Natural killer cell (primary cell): ENCODE measurements around the gene GJB2. TPM values are rescaled to one million over a fixed set of nuclear protein-coding genes. Genes with fewer than 3 reads are reported as not detected.

Experiments
- ATAC-seq, 3 donors: fragments of 150-1000 bp in 2 of 3; fragments of 200-7000 bp in 1 of 3; cut with Tn5 transposase; 1 replicate in 1 of 3; 2 replicates in 2 of 3; pipeline ENCODE4 v1.10.0; 2021; ENCODE audit warnings: mild to moderate bottlenecking in 2 of 3, moderate library complexity in 2 of 3
- DNase-seq, 2 donors: peaks; one replicate each; pipeline versions ENCODE4 v3.0.0 to v3.0.0-alpha.2; 2013 to 2021; ENCODE audit warnings: mixed read lengths in 1 of 2
- H3K27ac ChIP-seq: one replicate; pipeline ENCODE4 v1.5.1; 2013; ENCODE audit warnings: mild to moderate bottlenecking, low read length
- H3K27me3 ChIP-seq: one replicate; pipeline ENCODE4 v1.6.1; 2013; ENCODE audit warnings: low read length; ENCODE audit not compliant: control insufficient read depth, insufficient read depth
- H3K36me3 ChIP-seq: one replicate; pipeline ENCODE4 v1.6.1; 2013; ENCODE audit warnings: low read length; ENCODE audit not compliant: control insufficient read depth, insufficient read depth
- H3K4me1 ChIP-seq: one replicate; pipeline ENCODE4 v1.6.1; 2013; ENCODE audit warnings: low read length; ENCODE audit not compliant: control insufficient read depth, insufficient read depth
- H3K4me3 ChIP-seq: one replicate; pipeline ENCODE4 v1.5.1; 2013; ENCODE audit warnings: low read length
- H3K9me3 ChIP-seq: one replicate; pipeline ENCODE4 v1.6.1; 2013; ENCODE audit warnings: low read length; ENCODE audit not compliant: control insufficient read depth, insufficient read depth
- H3K27ac Mint-ChIP-seq, 2 donors: one replicate each; pipeline ENCODE4 v1.8.0; 2022; ENCODE audit warnings: mild to moderate bottlenecking in 2 of 2, mixed read lengths in 2 of 2, moderate library complexity in 1 of 2
- H3K27me3 Mint-ChIP-seq, 2 donors: one replicate each; pipeline ENCODE4 v1.8.0; 2022; ENCODE audit warnings: low read depth in 2 of 2, mixed read lengths in 2 of 2
- H3K36me3 Mint-ChIP-seq: one replicate; pipeline ENCODE4 v1.8.0; 2022; ENCODE audit warnings: mixed read lengths
- H3K4me1 Mint-ChIP-seq, 2 donors: one replicate each; pipeline ENCODE4 v1.8.0; 2022; ENCODE audit warnings: mixed read lengths in 2 of 2
- H3K4me3 Mint-ChIP-seq: one replicate; pipeline ENCODE4 v1.8.0; 2022; ENCODE audit warnings: mild to moderate bottlenecking, moderate library complexity, mixed read lengths
- H3K9me3 Mint-ChIP-seq, 2 donors: one replicate each; pipeline ENCODE4 v1.8.0; 2022; ENCODE audit warnings: mixed read lengths in 2 of 2
- WGBS: methylation state at CpG from one replicate; pipeline ENCODE4 v1.1.7; 2013; ENCODE audit warnings: missing lambda C conversion rate; ENCODE audit not compliant: insufficient coverage; 5-methylcytosine and 5-hydroxymethylcytosine counted together
- intact Hi-C: fragments of 100-400 bp; cut with micrococcal nuclease; formaldehyde crosslinking; loops from one replicate; pipeline ENCODE4 v1.14.2; 2022
- total RNA-seq, 4 donors: library from RNA; stranded (reverse); fragments of 120-200 nt in 1 of 4; gene quantifications; one replicate each; pipeline versions ENCODE4 v1.2.3 to v1.2.4, GENCODE V29; 2013 to 2022
- TF ChIP-seq, protein P1 (sequence below): fragments of 200-600 bp; IDR thresholded peaks from one replicate; pipeline ENCODE4 v1.8.0; 2022; ENCODE audit warnings: antibody characterized with exemption

The GJB2 gene
- total RNA-seq, 3 donors from 2014 or later (not counting 1 experiment from before 2014, with no cell fraction given) = 0.40 TPM; not detected in 2

DNA sequence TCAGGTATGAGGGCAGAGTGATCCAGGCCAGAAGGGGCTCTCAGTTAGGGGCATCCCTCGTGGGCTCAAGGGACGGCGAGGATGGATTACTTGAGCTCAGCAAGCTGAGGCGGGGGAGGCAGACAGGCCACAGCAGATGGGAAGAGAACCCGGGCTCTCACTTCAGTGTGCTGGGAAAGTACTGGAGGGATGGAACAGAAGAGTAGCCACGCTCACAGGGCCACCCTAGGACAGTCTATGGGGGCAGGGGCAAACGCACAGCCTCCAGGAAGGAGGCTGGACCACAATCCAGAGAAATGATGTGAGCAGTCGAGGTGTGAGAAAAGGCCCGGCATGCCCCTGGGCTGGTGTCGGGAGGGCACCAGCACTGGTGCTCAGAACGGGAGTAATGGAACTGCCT, 41.1 kb downstream of the GJB2 start:
- H3K4me1 Mint-ChIP-seq = no peaks in the 10 kb centered on the region

DNA sequence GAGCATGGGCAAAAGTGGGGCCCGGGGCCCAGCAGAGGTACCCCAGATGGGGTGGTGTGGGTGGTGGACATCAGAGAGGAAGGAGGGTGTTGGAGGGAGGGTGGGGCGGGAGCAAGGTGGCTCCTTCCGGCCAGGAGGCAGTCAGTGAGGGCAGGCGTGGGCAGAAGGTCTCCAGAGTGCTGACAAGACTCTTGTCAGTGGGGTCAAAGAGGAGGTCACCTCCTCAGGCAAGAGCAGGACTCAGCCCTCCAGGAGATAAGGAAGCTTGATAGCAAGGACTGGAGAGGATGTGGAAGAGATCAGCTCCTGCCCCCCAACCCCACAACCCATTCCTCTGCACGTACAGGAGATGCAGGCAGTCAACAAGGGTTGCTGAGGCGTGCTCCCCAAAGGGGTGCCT, 41.7 kb downstream of the GJB2 start:
- ATAC-seq (no peak), DNase-seq (no peak)
- no peaks in the 10 kb centered on the region for H3K9me3 ChIP-seq
- Mint-ChIP-seq H3K36me3 (no peaks in the 10 kb centered on the region), H3K27ac (no peak overlapping the region), H3K9me3 (no peaks in the 10 kb centered on the region), H3K4me3 (no peak overlapping the region), H3K27me3 (peaks cover 28 to 52% of the 10 kb centered on the region in 2 donors), H3K4me1 (no peaks in the 10 kb centered on the region)
- TF ChIP-seq, protein P1, sequence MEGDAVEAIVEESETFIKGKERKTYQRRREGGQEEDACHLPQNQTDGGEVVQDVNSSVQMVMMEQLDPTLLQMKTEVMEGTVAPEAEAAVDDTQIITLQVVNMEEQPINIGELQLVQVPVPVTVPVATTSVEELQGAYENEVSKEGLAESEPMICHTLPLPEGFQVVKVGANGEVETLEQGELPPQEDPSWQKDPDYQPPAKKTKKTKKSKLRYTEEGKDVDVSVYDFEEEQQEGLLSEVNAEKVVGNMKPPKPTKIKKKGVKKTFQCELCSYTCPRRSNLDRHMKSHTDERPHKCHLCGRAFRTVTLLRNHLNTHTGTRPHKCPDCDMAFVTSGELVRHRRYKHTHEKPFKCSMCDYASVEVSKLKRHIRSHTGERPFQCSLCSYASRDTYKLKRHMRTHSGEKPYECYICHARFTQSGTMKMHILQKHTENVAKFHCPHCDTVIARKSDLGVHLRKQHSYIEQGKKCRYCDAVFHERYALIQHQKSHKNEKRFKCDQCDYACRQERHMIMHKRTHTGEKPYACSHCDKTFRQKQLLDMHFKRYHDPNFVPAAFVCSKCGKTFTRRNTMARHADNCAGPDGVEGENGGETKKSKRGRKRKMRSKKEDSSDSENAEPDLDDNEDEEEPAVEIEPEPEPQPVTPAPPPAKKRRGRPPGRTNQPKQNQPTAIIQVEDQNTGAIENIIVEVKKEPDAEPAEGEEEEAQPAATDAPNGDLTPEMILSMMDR = no peak
- H3K27ac ChIP-seq = no peak overlapping the region
- H3K36me3 ChIP-seq = no peaks in the 10 kb centered on the region
- H3K27me3 ChIP-seq = peaks cover 6% of the 10 kb centered on the region
- WGBS = 78% methylated on average over 6 of the region's 6 CpGs
- intact Hi-C loops = no loop called here
- no peaks in the 10 kb centered on the region for H3K4me1 ChIP-seq
- H3K4me3 ChIP-seq = no peak overlapping the region

More for the DNA sequence above, 41.1 kb downstream of the GJB2 start:
- no peak for ATAC-seq
- DNase-seq = no peak
- Mint-ChIP-seq H3K36me3 (no peaks in the 10 kb centered on the region), H3K4me3 (no peak overlapping the region), H3K27ac (no peak overlapping the region), H3K27me3 (peaks cover 28 to 52% of the 10 kb centered on the region in 2 donors), H3K9me3 (no peaks in the 10 kb centered on the region)
- Histone ChIP-seq H3K27me3 (peaks cover 6% of the 10 kb centered on the region), H3K4me3 (no peak overlapping the region), H3K36me3 (no peaks in the 10 kb centered on the region), H3K4me1 (no peaks in the 10 kb centered on the region), H3K9me3 (no peaks in the 10 kb centered on the region), H3K27ac (no peak overlapping the region)
- TF ChIP-seq, protein P1 = no peak
- 87% methylated on average over 11 of the region's 11 CpGs for WGBS
- intact Hi-C loops = no loop called here

DNA sequence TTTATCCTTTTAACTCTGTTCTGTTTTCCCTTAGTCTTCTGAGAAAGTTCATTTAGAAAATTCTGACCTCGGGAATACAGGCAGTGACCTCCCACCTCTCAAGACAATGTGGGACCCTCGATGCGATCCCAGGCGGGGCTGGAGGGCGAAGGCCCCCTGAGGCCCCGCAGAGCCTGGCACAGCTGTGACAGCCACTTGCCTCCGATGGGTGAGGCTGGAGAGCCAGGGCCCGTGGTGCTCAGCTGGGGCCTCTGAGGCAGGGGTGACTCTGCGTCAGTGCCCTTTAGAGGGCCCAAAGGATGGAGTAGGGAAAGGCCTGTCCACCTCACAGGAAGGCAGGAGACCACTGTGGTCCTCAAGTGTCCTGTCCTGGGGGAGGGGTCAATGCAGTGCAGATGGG, 42.2 kb downstream of the GJB2 start:
- no peak for DNase-seq
- Histone ChIP-seq H3K4me3 (no peak overlapping the region), H3K9me3 (no peaks in the 10 kb centered on the region), H3K27me3 (peaks cover 6% of the 10 kb centered on the region), H3K27ac (no peak overlapping the region), H3K4me1 (no peaks in the 10 kb centered on the region), H3K36me3 (no peaks in the 10 kb centered on the region)
- no peaks in the 10 kb centered on the region for H3K9me3 Mint-ChIP-seq
- no peak overlapping the region for H3K27ac Mint-ChIP-seq
- peaks cover 28 to 51% of the 10 kb centered on the region in 2 donors for H3K27me3 Mint-ChIP-seq
- no peaks in the 10 kb centered on the region for H3K4me1 Mint-ChIP-seq
- intact Hi-C loops = no loop called here
- TF ChIP-seq, protein P1 = no peak
- no peaks in the 10 kb centered on the region for H3K36me3 Mint-ChIP-seq
- no peak for ATAC-seq
- 83% methylated on average over 9 of the region's 9 CpGs for WGBS
- H3K4me3 Mint-ChIP-seq = no peak overlapping the region

DNA sequence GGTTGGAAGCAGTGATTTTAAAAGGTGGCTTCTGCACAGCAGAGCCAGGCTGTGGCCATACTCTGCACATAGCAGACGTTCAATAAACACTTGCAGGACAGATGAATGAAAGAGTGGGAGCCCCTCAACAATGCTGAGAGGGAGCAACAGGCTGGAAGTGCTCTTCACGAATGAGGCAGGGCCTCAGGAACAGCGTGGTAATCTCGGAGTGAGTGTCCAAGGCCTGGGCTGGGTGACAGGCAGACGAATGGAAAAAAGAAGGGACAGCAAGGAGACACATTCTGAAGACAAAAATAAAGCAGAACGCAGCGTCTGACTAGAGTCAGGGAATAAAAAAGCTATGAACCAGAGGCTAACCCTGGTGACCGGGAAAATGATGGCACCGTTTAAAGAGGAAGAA, 43.0 kb downstream of the GJB2 start:
- WGBS = 70% methylated on average over 9 of the region's 9 CpGs
- TF ChIP-seq, protein P1 = no peak
- Mint-ChIP-seq H3K4me1 (no peaks in the 10 kb centered on the region), H3K4me3 (no peak overlapping the region), H3K27me3 (peaks cover 25 to 43% of the 10 kb centered on the region in 2 donors), H3K9me3 (no peaks in the 10 kb centered on the region), H3K27ac (no peak overlapping the region), H3K36me3 (no peaks in the 10 kb centered on the region)
- no peak overlapping the region for H3K4me3 ChIP-seq
- no peaks in the 10 kb centered on the region for H3K36me3 ChIP-seq
- intact Hi-C loops = no loop called here
- no peak for ATAC-seq
- DNase-seq = no peak
- H3K27me3 ChIP-seq = peaks cover 5% of the 10 kb centered on the region
- H3K4me1 ChIP-seq = no peaks in the 10 kb centered on the region
- no peak overlapping the region for H3K27ac ChIP-seq
- H3K9me3 ChIP-seq = no peaks in the 10 kb centered on the region
